Fibroblast of skin of right biceps (primary cell): ENCODE results near the gene CREB3L4.
A peak's percentile ranks its signal among the peaks of the same experiment; 100 is the strongest.
"Not testable (repeated sequence)": the region's sequence is repeated elsewhere in the genome, so short reads cannot be mapped to it uniquely, and the experiment has no call there.

Experiments
- DNase-seq: peaks from one replicate; pipeline ENCODE4 v3.0.0-alpha.2; 2013

Gene CREB3L4

GRCh38 chr1:153959454-153959853, 8.2 kb upstream of the CREB3L4 start:
- DNase-seq, result no peak

GRCh38 chr1:153960206-153960605, 7.5 kb upstream of the CREB3L4 start:
- no peak for DNase-seq

- no peak for DNase-seq
Measured at GRCh38 chr1:153961421-153961820, 6.3 kb upstream of the CREB3L4 start.

- DNase-seq, result peak; percentile 61
Measured at GRCh38 chr1:153962088-153963029, 5.3 kb upstream of the CREB3L4 start.

GRCh38 chr1:153963030-153963849, 4.5 kb upstream of the CREB3L4 start, which contains the start of gene SLC39A1:
Gene SLC39A1, minus strand, starts transcription at chr1:153963537. Its CDS starts 822 bp downstream, at chr1:153962715.
- DNase-seq, result peak; percentile 97

GRCh38 chr1:153963850-153964331, 3.8 kb upstream of the CREB3L4 start:
- peak; percentile 57 for DNase-seq

GRCh38 chr1:153968000-153968363, 280 bp downstream of the CREB3L4 start:
- no peak for DNase-seq

- no peak for DNase-seq
Measured at GRCh38 chr1:153968408-153968807, 706 bp downstream of the CREB3L4 start.

GRCh38 chr1:153968972-153969371, 1.3 kb downstream of the CREB3L4 start:
- no peak for DNase-seq

- no peak for DNase-seq
Measured at GRCh38 chr1:153970346-153970745, 2.6 kb downstream of the CREB3L4 start.

- DNase-seq, result no peak
Measured at GRCh38 chr1:153973071-153973470, 5.4 kb downstream of the CREB3L4 start.

GRCh38 chr1:153973525-153973924, 5.8 kb downstream of the CREB3L4 start:
- no peak for DNase-seq

GRCh38 chr1:153976819-153977249, 9.1 kb downstream of the CREB3L4 start:
- no peak for DNase-seq

- peak; percentile 83 for DNase-seq
Measured at GRCh38 chr1:153977250-153978240, 9.8 kb downstream of the CREB3L4 start, which contains the start of gene JTB. Gene JTB, minus strand, starts transcription at chr1:153977674. Its CDS starts 422 bp downstream, at chr1:153977252.

- no peak for DNase-seq
Measured at GRCh38 chr1:153978274-153978909, 10.7 kb downstream of the CREB3L4 start.

- not testable (repeated sequence) for DNase-seq
Measured at GRCh38 chr1:153979091-153979490, 11.4 kb downstream of the CREB3L4 start.

- DNase-seq, result not testable (repeated sequence)
Measured at GRCh38 chr1:153981735-153982134, 14.0 kb downstream of the CREB3L4 start.

GRCh38 chr1:153984123-153984894, 16.6 kb downstream of the CREB3L4 start:
- DNase-seq, result no peak

- peak; percentile 91 for DNase-seq
Measured at GRCh38 chr1:153985341-153985912, 17.7 kb downstream of the CREB3L4 start.
